Forelimb muscle (tissue), 1 donor: ENCODE measurements around the gene PA2G4. TPM values are rescaled to one million over a fixed set of nuclear protein-coding genes. Genes with fewer than 3 reads are reported as not detected.
"Not testable (repeated sequence)": the region's sequence is repeated elsewhere in the genome, so short reads cannot be mapped to it uniquely, and the experiment has no call there.

Source experiments
- DNase-seq: peaks from one replicate; pipeline ENCODE4 v3.0.0-alpha.2; 2013; ENCODE audit warnings: low read depth
- polyA plus RNA-seq: library from polyadenylated mRNA; unstranded; fragments of 120-200 nt; gene quantifications from one replicate; pipeline ENCODE4 v1.2.1, GENCODE V29; 2013; ENCODE audit not compliant: insufficient read length

PA2G4 gene
- polyA plus RNA-seq, 1 donor, result 111 TPM

GRCh38 chr12:56152756-56153677 is 48.7 kb downstream of the PA2G4 start:
- DNase-seq, result no peak

- no peak for DNase-seq
Measured at GRCh38 chr12:56153678-56154065, 49.3 kb downstream of the PA2G4 start.

- no peak for DNase-seq
Measured at GRCh38 chr12:56154246-56154771, 50.0 kb downstream of the PA2G4 start.

- no peak for DNase-seq
Measured at GRCh38 chr12:56154818-56155217, 50.5 kb downstream of the PA2G4 start.

GRCh38 chr12:56155256-56155845 is 51.0 kb downstream of the PA2G4 start:
- DNase-seq, result no peak

GRCh38 chr12:56156464-56157200 is 52.3 kb downstream of the PA2G4 start:
- DNase-seq, result not testable (repeated sequence)

- DNase-seq, result peak; percentile 78
Measured at GRCh38 chr12:56157201-56158028, 53.1 kb downstream of the PA2G4 start.

- peak; percentile 98 for DNase-seq
Measured at GRCh38 chr12:56158029-56158925, 53.9 kb downstream of the PA2G4 start, which contains the start of gene MYL6. Gene MYL6, plus strand, starts transcription at chr12:56158359. Its CDS starts 43 bp downstream, at chr12:56158402.

- DNase-seq, result no peak
Measured at GRCh38 chr12:56158926-56159461, 54.6 kb downstream of the PA2G4 start.

GRCh38 chr12:56159482-56160192 is 55.3 kb downstream of the PA2G4 start:
- DNase-seq, result no peak

- no peak for DNase-seq
Measured at GRCh38 chr12:56160193-56160763, 55.9 kb downstream of the PA2G4 start.

- no peak for DNase-seq
Measured at GRCh38 chr12:56160894-56161689, 56.7 kb downstream of the PA2G4 start.

GRCh38 chr12:56161690-56162351 is 57.5 kb downstream of the PA2G4 start:
- DNase-seq, result no peak

GRCh38 chr12:56162468-56163290 is 58.3 kb downstream of the PA2G4 start:
- no peak for DNase-seq
